HG02763 (cell line): ENCODE results near the gene RIMS4.

Source experiments
- ATAC-seq: cut with Tn5 transposase; IDR thresholded peaks from one replicate; pipeline ENCODE4 v1.9.1; 2021; ENCODE audit warnings: mild to moderate bottlenecking, moderate library complexity; ENCODE audit not compliant: unreplicated experiment

Gene RIMS4

GRCh38 chr20:44723391-44723790, 87.0 kb downstream of the RIMS4 start:
- no peak for ATAC-seq

DNA sequence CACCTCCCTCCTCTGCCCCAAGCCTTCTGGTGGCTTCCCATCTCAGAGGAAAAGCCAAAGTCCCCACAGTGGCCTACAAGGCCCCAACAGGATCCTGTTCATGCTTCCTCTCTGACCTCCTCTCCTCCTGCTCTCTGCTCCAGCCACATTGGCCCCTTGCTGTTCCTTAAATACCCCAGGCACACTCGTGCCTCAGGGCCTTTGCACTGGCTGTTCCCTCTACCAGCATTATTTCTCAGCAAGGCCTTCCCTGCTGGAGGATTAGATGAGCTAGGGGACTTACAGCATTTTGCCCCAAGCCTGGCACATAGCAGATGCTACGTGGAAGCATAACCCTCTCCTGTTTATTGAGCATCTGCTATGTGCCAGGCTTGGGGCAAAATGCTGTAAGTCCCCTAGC, 87.4 kb downstream of the RIMS4 start:
- ATAC-seq = no peak

GRCh38 chr20:44721785-44722054, 88.6 kb downstream of the RIMS4 start:
- no peak for ATAC-seq

GRCh38 chr20:44720997-44721784, 89.2 kb downstream of the RIMS4 start:
- no peak for ATAC-seq

GRCh38 chr20:44720621-44720996, 89.7 kb downstream of the RIMS4 start:
- ATAC-seq = no peak

DNA sequence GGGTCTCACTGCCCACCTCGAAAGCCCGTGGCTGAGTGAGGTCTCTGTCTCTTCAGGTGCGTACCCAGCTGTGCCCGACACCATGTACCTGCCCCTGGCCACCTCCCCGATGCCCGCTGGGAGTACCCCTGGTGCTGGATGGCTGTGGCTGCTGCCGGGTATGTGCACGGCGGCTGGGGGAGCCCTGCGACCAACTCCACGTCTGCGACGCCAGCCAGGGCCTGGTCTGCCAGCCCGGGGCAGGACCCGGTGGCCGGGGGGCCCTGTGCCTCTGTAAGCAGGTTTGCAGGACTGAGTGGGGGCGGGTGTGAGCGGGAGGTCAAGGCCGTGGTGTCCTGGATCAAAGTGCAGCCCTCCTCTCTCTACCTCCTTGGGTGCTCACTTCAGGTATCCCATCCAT, 90.5 kb downstream of the RIMS4 start:
- no peak for ATAC-seq

GRCh38 chr20:44717986-44718385, 92.4 kb downstream of the RIMS4 start:
- ATAC-seq = no peak

- no peak for ATAC-seq
Measured at GRCh38 chr20:44716309-44717106, 93.8 kb downstream of the RIMS4 start.

DNA sequence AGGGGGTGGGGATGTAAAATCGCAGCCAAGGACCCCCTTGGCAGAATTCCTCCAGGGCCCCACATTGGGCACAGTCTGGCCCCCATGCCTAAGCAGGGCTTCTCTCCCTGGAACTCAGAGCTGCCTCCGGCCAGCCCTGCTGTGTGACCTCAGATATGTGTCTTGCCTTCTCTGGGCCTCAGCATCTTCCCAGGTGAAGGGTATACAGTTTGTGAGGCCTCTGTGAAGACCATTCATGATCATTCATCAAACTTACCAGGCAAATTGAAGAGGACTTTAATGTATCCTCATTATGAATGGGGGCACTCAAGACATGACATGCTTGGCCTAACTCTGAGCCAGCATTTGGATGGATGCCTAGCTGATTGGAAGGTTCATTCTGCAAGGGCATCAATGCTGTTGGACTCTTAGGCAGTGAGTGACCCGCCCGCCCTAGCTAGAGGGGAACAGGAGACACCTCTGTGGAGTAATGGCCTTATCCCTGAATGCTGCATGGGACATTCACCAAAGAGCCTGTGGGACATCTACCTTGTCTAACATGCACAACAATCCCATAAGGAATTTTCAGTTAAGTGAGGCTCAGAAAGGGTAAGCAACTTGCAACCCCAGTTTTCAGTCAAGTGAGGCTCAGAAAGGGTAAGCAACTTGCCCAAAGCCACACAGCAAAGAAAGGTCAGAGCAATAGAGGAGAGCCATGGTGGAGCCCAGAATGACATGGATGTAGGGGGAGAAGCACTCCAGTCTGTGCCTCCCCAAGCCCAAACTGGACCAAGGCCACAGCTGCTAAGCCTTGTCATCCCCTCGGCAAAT, 94.6 kb downstream of the RIMS4 start:
- ATAC-seq = no peak

- no peak for ATAC-seq
Measured at GRCh38 chr20:44714701-44715498, 95.4 kb downstream of the RIMS4 start, which contains the start of gene CCN5. TSS of gene CCN5 (plus strand) at chr20:44715369. CDS start at chr20:44715391, 22 bp downstream.

DNA sequence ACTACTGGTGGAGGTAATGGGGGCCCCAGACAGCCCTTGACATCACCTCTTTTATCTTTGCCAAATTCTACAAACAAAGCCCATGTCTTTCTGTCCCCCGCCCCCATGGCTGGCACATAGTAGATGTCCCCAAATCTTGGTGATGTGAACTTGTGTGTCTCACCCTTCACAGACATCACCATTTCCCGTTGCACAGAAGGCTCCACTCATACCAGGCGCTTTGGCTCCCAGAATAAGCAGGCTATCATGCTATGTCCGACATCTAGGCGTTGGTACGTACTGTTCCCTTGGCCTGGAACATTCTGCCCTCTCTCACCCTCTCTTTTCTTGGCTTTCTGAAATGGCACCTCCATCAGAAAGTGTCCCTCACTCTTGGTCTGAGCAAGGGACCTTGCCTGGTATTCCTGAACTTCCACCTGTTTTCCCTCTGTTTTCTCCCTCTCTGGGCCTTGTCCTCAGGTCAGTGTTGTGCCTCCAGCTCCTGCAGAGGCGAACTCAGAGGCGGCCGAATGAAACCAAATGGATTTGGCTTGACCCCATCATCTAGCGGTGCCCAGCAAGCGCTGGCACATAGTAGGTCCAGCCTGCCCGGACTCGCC, 96.1 kb downstream of the RIMS4 start:
- no peak for ATAC-seq

- ATAC-seq = no peak
Measured at GRCh38 chr20:44711237-44711636, 99.1 kb downstream of the RIMS4 start.

GRCh38 chr20:44709797-44710196, 100.5 kb downstream of the RIMS4 start:
- no peak for ATAC-seq

- ATAC-seq = no peak
Measured at GRCh38 chr20:44709380-44709779, 101.0 kb downstream of the RIMS4 start.

- no peak for ATAC-seq
Measured at GRCh38 chr20:44707018-44707579, 103.2 kb downstream of the RIMS4 start.

GRCh38 chr20:44706301-44707017, 103.9 kb downstream of the RIMS4 start:
- ATAC-seq = no peak

- ATAC-seq = no peak
Measured at GRCh38 chr20:44705364-44706094, 104.8 kb downstream of the RIMS4 start.

- ATAC-seq = no peak
Measured at GRCh38 chr20:44704551-44704971, 105.8 kb downstream of the RIMS4 start.
